Fibroblast of mammary gland (primary cell): ENCODE results near the gene HSPG2.

ENCODE experiments used
- DNase-seq: peaks from one replicate; pipeline ENCODE4 v3.0.0-alpha.2; 2010; ENCODE audit warnings: low read depth
- H3K4me3 ChIP-seq: 2 replicates; pipeline ENCODE4 v1.5.1; 2011; ENCODE audit warnings: low read depth, mild to moderate bottlenecking, low read length, moderate library complexity; ENCODE audit not compliant: control insufficient read depth
- CTCF ChIP-seq: conservative IDR thresholded peaks from 2 replicates; pipeline ENCODE4 v1.5.1; 2011; ENCODE audit warnings: low read depth, low read length, inconsistent platforms; ENCODE audit not compliant: control insufficient read depth, insufficient read depth

The HSPG2 gene

GRCh38 chr1:21904704-21905520, 32.2 kb downstream of the HSPG2 start:
- DNase-seq: peak; percentile 94
- no peak overlapping the region for H3K4me3 ChIP-seq
- TF ChIP-seq CTCF: no peak

- H3K4me3 ChIP-seq: no peak overlapping the region
- DNase-seq: no peak
- no peak for TF ChIP-seq CTCF
Measured at GRCh38 chr1:21904454-21904703, 32.7 kb downstream of the HSPG2 start.

GRCh38 chr1:21903638-21904453, 33.3 kb downstream of the HSPG2 start:
- no peak for TF ChIP-seq CTCF
- H3K4me3 ChIP-seq: no peak overlapping the region
- no peak for DNase-seq

- DNase-seq: no peak
- no peak overlapping the region for H3K4me3 ChIP-seq
- no peak for TF ChIP-seq CTCF
Measured at GRCh38 chr1:21902026-21903012, 34.8 kb downstream of the HSPG2 start.

- peak; percentile 59 for DNase-seq
- peak; percentile 12 for TF ChIP-seq CTCF
- H3K4me3 ChIP-seq: no peak overlapping the region
Measured at GRCh38 chr1:21901473-21901847, 35.6 kb downstream of the HSPG2 start.

- DNase-seq: no peak
- H3K4me3 ChIP-seq: no peak overlapping the region
- TF ChIP-seq CTCF: no peak
Measured at GRCh38 chr1:21900766-21901472, 36.2 kb downstream of the HSPG2 start.
